Measurements from ENCODE around the gene IZUMO4. TPM values are rescaled to one million over a fixed set of nuclear protein-coding genes. Genes with fewer than 3 reads are reported as not detected.
"Not testable (repeated sequence)": the region's sequence is repeated elsewhere in the genome, so short reads cannot be mapped to it uniquely, and the experiment has no call there.

Gene IZUMO4
- total RNA-seq, 1 donor from 2014 or later = 0.46 TPM

DNA sequence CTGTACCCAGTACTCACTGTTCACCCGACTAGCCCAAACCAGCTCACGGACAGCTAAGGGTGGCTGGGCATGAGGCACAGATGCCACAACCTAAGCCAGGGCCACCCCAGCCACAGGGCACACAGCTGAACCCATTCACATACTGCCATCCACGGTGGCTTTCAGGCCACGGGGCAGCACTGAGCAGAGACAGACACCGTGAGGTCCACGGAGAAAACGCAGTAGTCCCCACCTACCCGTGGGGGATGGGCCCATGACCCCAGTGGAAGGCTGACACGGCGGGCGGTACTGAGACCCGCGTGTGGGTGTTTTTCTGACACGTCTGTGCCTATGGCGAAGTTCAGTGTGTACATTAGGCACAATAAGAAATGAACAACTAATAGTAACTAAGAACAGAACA is 25.5 kb downstream of the IZUMO4 start:
- no peak for DNase-seq (ENCODE audit: low read depth, low spot score)

DNA sequence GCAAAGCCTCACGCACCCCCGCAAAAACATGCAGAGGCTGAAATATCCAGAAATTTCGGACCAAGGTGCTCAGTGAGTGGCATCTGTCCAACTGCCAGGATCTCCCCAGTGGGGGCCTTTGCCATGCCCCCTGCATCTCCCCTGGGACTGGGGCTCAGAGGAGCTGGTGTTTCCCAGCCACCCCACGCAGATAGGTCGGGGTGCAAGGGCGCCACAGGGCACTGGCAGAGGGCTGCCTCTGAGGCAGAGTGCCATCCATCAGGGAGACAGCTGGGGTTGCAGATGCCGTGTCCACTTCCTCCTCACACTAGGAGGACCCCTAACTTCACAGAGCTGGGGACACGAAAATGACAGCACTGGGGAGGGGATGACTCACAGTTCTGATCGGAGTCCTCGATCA is 26.3 kb downstream of the IZUMO4 start:
- no peak for DNase-seq (ENCODE audit: low read depth, low spot score)

DNA sequence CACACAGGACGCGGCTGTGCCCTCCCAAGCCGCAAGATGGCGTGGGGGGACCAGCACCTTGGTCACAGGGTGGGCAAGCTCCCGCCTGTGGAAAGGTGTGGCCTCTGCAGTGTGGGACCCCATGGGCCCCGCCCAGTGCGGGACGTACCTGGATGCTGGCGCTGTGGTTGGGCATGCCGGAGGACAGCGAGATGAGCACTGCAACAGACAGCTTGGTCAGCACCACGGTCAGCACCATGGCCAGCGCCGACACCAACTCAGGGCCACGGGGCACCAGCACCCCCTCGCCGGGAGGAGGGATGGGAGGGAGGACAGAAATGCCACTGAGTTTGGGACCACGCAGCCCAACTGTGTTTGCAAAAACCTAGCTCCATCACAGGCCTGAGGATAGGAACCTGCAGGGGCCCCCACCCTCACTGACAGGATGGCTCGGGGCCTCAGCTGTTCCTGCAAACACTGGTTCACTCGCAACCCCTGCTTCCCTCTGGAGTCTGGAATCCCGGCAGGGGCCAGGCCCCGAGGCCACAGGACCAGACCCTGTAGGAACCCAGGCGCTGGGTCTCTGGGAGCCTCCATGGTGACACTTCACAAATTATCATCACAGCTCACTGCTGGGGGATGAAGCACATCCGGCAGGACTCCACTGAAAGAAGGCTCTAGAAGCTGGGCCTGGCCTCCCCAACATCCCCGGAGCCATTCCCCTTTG is 27.1 kb downstream of the IZUMO4 start:
- DNase-seq (ENCODE audit: low read depth, low spot score) = no peak

DNA sequence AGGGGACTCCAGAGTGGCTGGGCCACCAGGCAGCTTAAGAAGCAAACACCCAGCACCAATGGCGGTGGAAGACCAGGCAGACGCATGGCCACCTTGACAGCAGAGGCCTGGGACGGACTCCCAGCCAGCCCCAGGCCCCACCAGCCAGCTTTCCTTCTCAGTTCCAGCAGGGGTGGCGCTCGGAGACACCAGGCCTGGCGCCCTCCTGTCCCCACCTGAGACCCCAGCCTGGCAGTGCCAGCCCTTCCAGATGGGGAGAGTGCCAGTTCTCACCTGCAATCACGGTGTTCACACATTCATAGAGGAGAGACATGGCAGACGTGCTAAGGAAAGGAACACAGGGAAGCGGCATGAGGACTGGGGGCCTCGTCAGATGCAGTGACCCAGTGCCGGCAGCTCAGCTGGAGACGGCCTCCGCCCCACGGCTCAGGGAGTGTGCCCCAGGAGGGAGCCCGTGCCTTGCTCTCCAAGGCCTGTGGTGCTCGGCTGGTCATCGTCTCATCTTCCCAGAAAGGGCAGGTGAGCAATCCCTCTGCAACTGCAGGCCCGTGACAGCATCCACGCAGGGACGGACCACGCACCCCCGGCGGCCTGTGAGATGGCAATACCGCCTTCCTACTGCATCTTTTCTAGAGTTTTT is 30.3 kb downstream of the IZUMO4 start:
- no peak for DNase-seq (ENCODE audit: low read depth, low spot score)

DNA sequence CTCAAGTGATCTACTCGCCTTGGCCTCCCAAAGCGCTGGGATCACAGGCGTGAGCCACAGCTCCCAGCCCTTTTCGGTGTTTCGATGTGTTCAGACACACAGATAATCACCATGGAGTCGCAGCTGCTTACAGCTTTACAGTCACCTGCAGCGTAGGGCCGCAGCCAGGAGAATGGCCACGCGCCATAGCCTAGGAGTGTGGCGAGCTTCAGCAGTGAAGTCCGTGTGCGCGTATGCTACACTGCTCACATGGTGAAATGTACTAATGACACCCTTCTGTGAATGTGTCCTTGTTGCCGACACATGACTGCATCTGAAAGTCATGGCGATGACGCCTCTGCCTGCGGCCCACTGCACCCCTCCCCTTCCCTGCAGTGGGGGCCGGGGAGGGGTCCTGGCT is 31.0 kb downstream of the IZUMO4 start:
- DNase-seq (ENCODE audit: low read depth, low spot score) = no peak

DNA sequence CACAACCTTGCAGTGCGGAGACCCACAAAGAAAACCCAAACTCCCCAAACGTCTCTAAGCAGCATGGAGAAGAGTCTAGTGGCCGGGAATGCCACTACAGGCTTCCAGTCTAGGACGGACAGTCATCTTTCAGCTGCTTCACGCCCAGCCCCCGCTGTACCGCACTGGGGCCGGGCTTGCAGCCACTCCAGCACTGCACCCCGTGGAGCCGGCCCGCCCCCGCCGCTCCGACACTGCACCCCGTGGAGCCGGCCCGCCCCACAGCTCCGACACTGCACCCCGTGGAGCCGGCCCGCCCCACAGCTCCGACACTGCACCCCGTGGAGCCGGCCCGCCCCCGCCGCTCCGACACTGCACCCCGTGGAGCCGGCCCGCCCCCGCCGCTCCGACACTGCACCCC is 31.5 kb downstream of the IZUMO4 start:
- not testable (repeated sequence) for DNase-seq (ENCODE audit: low read depth, low spot score)

DNA sequence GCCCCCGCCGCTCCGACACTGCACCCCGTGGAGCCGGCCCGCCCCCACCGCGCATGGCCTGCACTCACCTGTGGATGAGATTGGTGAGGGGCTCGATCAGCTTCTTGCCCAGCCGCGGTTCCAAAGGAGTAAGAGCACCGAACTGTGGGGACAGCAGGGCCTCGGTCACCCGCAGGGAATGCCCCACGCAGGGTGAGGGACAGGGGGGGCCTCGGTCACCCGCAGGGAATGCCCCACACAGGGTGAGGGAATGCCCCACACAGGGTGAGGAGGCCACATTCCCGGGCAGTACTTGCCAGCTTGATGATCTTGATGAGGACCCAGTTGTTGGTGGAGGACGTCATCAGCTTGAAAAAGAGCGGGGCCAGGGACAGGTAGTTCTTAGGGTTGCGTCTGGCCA is 32.3 kb downstream of the IZUMO4 start:
- no peak for DNase-seq (ENCODE audit: low read depth, low spot score)

DNA sequence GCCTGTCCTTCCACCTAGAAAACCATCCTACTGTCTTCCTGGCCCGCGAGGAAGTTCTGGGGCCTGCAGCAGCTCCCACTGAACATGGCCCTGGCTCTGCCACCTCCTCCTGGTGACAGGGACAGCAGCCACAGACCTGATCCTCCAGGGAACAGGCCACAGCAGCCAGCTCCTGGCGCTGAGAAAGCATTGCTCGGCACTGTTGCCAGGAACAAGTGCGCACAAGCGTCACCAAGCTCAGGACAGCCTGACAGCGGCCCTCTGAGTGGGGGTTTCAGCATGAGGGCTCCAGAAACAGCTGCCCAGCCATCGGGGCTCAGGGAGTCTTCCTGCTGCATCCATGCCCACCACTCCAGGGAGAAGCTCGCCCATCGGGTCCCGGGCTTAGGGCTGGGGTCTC is 32.8 kb downstream of the IZUMO4 start:
- no peak for DNase-seq (ENCODE audit: low read depth, low spot score)

DNA sequence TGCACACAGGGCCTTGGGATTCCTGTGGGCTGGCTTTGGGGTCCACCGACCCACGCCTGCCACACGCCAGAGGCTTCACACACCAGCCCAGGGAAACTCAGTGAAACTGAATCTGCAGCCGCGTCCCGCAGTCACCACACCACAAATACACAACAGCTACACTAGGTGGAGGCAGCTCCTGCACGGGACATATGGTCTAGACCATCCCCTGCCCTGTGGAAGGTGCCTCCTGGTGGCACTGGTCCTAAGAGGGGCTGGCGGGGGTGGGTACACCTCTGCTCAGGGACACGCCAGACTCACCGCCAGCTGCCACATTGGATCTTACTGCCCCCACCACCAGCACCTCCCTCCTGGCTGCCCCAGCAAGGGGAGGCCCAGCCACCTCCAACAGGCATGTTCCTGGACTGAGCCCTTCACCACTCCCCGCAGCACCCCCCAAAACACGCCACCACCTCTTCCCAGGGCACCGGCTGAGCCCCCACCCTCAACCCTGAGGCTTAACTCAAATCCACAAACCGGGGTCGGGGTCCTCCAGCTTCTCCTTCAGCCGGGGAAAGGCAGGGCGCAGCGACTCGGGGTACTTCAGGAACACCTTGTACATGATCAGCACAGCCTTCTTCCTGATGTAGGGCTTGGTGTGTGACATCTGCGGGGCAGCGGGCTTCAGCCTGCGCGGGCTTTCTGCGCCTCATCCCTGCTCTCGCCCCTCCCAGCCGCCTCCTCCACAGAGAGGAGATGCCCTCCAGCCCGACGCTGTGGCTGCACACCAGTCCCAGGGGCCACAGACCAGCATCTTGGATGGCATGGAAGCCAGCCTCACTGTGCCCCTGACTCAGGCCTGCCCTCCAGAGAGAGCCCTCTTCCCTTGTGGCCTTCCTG is 33.4 kb downstream of the IZUMO4 start:
- DNase-seq (ENCODE audit: low read depth, low spot score) = no peak

DNA sequence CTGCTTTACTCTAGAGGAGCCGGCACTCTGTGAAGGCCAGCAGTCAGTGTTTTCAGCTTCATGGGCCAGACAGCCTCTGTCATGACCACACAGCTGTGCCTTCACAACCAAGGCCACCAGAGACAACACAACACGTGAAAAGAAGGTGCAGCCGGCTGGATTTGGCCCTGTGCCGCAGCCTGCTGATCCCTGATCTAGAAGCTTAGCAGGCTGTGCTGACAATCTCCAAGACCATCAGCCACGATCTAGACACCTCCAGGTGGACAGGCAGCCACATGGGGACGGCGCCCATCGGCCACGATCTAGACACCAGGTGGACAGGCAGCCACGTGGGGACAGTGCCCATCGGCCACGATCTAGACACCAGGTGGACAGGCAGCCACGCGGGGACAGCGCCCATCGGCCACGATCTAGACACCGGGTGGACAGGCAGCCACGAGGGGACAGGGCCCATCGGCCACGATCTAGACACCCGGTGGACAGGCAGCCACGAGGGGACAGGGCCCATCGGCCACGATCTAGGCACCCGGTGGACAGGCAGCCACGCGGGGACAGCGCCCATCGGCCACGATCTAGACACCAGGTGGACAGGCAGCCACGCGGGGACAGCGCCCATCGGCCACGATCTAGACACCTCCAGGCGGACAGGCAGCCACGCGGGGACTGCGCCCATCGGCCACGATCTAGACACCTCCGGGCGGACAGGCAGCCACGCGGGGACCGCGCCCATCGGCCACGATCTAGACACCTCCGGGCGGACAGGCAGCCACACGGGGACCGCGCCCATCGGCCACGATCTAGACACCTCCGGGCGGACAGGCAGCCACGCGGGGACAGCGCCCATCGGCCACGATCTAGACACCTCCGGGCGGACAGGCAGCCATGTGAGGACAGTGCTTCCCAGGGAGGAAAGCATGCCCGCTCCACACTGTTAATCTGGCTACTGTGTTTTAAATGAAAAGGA is 34.6 kb downstream of the IZUMO4 start:
- DNase-seq (ENCODE audit: low read depth, low spot score) = not testable (repeated sequence)

DNA sequence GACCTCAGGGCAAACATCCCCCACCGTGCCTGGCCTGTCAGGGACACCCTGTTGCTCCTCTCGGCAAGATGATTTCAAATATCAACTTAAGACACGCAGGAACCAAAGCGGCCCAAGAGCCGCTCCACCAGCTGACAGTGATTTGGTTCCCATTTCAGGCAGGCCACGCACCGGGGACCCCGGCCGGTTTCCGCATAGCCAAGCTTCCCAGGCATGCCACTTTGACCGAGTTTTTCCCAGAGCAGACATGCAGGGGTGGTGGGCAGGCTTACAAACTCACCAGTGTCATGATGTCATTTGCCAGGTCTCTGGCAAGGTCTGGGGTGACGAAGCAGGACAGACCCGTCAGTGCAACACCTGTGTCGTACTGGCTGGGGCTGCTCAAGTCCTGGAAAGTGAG is 35.5 kb downstream of the IZUMO4 start:
- no peak for DNase-seq (ENCODE audit: low read depth, low spot score)

DNA sequence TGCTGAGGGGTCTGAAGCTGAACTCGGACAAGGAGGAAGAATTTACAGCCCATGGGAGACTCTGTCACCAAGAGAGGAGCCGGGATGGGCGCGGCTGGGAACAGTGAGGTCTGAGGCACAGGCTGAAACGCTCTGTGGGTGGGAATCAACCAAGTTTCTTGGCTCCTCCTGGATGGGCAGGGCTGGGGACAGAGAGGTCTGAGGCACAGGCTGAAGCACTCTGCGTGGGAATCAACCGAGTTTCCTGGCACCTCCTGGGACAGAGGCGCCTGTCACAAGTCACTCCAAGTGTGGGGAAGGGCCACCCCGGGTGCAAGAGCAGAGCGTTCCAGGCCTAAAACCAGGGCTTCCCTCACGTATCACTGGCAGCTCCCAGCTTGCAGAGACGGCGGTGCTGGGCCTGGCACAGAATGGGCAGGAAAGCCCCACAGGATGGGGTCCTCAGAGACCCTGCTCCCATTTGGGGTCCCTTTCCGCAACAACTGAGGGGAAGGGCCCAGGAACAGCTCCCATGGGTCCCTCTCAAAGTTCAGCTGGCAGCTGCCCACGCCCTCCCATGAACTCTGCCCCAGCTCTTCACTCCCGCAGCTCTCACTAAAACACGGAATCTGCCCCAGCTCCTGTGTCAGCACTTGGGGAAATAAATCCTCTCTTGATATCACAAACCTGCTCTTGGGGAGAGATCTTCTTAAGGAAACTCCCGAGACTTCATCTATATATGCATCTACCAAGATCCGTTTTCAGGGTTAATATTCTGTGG is 36.2 kb downstream of the IZUMO4 start:
- DNase-seq (ENCODE audit: low read depth, low spot score) = no peak

DNA sequence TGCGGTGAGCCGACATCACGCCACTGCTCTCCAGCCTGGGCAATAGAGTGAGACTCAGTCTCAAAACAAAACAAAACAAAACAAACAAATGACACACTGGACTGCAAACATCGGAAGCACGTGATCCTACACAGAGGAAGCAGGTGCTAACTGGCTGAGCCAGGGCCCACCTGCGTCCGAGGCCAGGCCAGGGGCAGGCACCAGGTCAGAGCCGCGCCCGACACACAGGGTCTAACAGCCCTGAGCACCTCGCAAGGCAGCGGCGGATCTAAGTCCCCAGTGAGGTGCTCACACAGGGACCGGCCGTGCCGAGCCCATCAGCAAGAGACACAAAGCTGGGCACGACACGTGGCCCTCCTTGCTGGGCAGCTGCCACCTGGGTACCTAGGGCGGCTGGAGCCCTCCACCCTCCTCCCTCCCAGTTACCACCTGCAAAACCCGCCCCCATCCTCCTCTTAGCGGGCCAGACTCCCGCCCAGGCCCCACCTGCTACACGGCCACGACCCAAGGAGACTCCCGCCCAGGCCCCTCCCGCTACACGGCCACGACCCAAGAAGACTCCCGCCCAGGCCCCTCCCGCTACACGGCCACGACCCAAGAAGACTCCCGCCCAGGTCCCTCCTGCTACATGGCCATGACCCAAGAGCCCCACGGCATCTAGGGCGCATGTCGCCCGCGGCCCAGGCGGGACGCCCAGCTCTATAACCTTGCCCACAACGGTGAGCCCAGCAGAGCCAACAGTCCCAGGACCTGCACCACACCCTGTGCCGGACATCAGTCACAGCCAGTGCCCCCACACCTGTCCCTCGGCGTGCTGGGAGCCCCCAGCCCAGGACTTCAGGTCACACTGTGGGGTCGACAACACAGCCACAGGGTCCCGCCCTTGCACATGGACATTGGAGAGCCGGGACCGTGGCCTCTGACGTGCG is 39.0 kb downstream of the IZUMO4 start:
- DNase-seq (ENCODE audit: low read depth, low spot score) = no peak

DNA sequence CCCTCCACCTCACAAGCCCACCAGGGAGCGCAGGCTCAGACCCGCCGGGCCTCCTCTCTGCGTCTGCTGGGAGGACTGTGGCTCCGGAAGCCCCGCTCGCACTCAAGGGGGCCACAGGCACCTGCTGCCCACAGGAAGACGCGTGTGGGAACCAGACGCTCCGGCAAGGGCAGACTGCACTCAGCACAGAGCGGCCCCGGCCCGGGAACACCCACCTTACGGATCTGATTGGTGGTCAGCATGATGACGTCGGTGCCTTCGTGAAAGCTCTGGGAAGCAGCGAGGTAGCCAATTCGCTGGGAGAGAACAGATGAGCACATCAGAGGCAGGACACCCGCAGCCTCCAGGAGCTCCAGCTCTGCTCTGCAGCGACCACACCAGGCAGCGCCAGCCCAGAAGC is 40.1 kb downstream of the IZUMO4 start:
- DNase-seq (ENCODE audit: low read depth, low spot score) = no peak

DNA sequence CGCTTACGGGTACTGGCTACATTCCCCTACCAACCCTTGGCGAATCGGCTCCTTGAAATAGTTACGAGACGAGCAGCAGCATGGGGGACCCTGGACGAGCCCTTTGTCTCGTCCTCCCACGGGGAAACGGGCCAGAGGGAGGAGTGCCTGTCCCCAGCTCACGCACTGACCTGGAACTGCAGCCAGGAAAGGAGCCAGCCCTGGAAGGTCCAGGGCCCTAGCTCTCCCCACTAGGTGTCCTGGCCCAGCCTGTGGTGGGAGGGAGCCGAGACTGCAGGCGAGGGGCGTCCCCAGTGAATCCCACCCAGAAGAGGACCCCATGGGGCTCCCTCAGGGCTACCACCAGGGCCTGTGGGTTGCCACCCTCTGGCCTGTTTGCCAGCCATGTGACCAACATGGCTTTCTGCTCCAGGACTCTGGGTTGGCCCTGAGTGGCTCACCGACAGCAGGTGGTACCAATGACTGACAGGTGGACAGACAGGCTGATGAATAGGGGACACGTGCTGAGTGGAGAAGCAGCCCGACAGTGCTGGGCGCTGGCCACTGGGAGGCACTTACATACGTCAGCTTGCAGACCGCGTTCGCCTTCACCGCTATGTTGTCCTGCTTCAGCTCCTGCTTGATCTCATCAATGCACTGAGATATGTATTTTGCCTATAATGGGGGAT is 41.5 kb downstream of the IZUMO4 start:
- DNase-seq (ENCODE audit: low read depth, low spot score) = no peak

DNA sequence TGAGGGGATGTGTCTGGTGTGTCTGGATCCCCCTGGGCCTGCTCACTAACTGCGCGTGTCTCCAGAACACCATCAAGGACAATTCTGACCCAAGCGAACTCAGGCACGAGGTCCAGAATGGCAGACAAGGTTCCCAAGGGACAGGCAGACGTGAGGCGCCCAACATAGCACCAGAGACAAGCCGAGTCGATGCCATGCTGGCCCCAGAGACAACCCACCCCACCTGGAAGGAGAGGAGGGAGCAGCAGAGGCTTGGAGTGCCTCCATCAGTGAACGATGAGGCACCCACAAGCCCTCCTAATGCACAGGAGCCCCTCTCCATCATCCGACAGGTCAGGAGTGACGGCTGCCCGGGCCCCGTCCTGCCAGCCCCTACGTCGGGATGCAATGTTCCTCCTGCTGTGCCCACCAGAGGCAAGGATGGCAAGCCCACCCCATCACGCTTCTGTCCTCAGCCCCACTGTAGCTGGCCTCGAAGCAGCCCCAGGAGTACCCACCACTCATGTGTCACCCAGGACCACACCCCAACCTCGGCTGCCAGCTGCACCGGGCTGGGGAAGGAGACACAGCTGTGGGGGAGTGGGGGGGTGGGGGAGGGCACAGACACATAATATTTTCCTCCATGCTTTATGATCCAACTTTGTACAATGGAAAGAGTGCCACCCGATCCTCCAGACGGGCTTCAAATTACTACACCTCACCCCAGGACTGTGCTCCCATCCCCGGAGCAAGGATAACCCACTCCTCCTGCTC is 42.8 kb downstream of the IZUMO4 start:
- no peak for DNase-seq (ENCODE audit: low read depth, low spot score)

DNA sequence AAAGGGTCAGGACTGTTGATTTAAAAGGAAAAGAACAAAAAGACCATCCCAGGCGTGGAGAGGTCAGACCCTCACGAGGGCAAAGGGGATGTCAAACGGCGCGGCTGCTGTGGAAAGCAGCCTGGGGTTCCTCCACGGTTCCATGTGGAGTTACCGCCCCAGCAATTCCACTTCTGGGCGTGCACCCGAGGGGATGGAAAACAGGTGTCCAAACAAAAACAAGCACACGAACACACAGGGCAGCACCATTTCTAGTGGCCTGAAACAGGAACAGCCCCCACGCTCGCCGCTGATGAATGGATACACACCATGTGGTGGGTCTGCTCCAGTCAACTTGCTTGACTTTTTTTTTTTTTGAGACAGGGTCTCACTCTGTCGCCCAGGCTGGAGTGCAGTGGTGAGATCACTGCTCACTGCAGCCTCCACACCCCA is 43.4 kb downstream of the IZUMO4 start:
- DNase-seq (ENCODE audit: low read depth, low spot score) = no peak

All from pulmonary artery endothelial cell (primary cell).